GM12865 (cell line): ENCODE data around the gene TTC6.
"Not testable (repeated sequence)": the region's sequence is repeated elsewhere in the genome, so short reads cannot be mapped to it uniquely, and the experiment has no call there.

Experiments
- DNase-seq: peaks from one replicate; pipeline ENCODE4 v3.0.0; 2010; ENCODE audit warnings: low read depth
- H3K4me3 ChIP-seq: 2 replicates; pipeline ENCODE4 v1.5.1; 2011; ENCODE audit warnings: mild to moderate bottlenecking, low read depth, low read length, control low read depth
- CTCF ChIP-seq: IDR thresholded peaks from 2 replicates; pipeline ENCODE4 v1.5.1; 2011; ENCODE audit warnings: low read length, control low read depth, low read depth, inconsistent platforms; ENCODE audit not compliant: insufficient read depth; ENCODE audit errors: missing control alignments

TTC6 gene

GRCh38 chr14:37594971-37595808, at the start of gene TTC6, which contains the start of gene FOXA1:
TTC6 (plus strand) TSS chr14:37595629; CDS start chr14:37622065, 26,436 bp downstream.
FOXA1 (minus strand) TSS chr14:37595249; CDS start chr14:37594972, 277 bp downstream.
- no peak for DNase-seq
- TF ChIP-seq CTCF: no peak
- no peak within 1 kb of the TSS for H3K4me3 ChIP-seq

GRCh38 chr14:37546621-37547447, 48.6 kb upstream of the TTC6 start:
- no peak for TF ChIP-seq CTCF
- no peak for DNase-seq
- no peak overlapping the region for H3K4me3 ChIP-seq

GRCh38 chr14:37550511-37550910, 44.9 kb upstream of the TTC6 start:
- no peak for DNase-seq
- H3K4me3 ChIP-seq: no peak overlapping the region
- no peak for TF ChIP-seq CTCF

- DNase-seq: no peak
- H3K4me3 ChIP-seq: no peak overlapping the region
- no peak for TF ChIP-seq CTCF
Measured at GRCh38 chr14:37551119-37551518, 44.3 kb upstream of the TTC6 start.

GRCh38 chr14:37553935-37554550, 41.4 kb upstream of the TTC6 start:
- DNase-seq: no peak
- H3K4me3 ChIP-seq: no peak overlapping the region
- no peak for TF ChIP-seq CTCF

- DNase-seq, H3K4me3 ChIP-seq: not testable (repeated sequence)
Measured at GRCh38 chr14:37555596-37555995, 39.8 kb upstream of the TTC6 start.

GRCh38 chr14:37558740-37559139, 36.7 kb upstream of the TTC6 start:
- DNase-seq: no peak
- no peak overlapping the region for H3K4me3 ChIP-seq
- TF ChIP-seq CTCF: no peak
